Upper lobe of left lung (tissue), 6 donors: ENCODE measurements around the gene DNTTIP2. TPM values are rescaled to one million over a fixed set of nuclear protein-coding genes. Genes with fewer than 3 reads are reported as not detected.
"Not testable (repeated sequence)": the region's sequence is repeated elsewhere in the genome, so short reads cannot be mapped to it uniquely, and the experiment has no call there.

Experiments used
- ATAC-seq, 2 donors: fragments of 200-7000 bp; cut with Tn5 transposase; one replicate each; pipeline ENCODE4 v1.9.1; 2022; ENCODE audit warnings: mild to moderate bottlenecking in 2 of 2, moderate library complexity in 2 of 2; ENCODE audit not compliant: low FRiP score in 2 of 2
- DNase-seq, 2 donors: peaks; one replicate each; pipeline ENCODE4 v3.0.0-alpha.2; 2019 to 2020
- H3K27ac ChIP-seq, 4 donors: fragments of 200-600 bp; sonication (generic); one replicate each; pipeline ENCODE4 v1.5.1; 2016 to 2019
- H3K27me3 ChIP-seq, 4 donors: fragments of 200-600 bp; sonication (generic); one replicate each; pipeline ENCODE4 v1.5.1; 2017 to 2019
- H3K36me3 ChIP-seq, 4 donors: fragments of 200-600 bp; sonication (generic); one replicate each; pipeline ENCODE4 v1.5.1; 2016 to 2019
- H3K4me1 ChIP-seq, 4 donors: fragments of 200-600 bp; sonication (generic); one replicate each; pipeline ENCODE4 v1.5.1; 2018 to 2019
- H3K4me3 ChIP-seq, 4 donors: fragments of 200-600 bp; sonication (generic); one replicate each; pipeline ENCODE4 v1.5.1; 2017 to 2019; ENCODE audit warnings: mild to moderate bottlenecking in 2 of 4, moderate library complexity in 1 of 4
- H3K9me3 ChIP-seq, 4 donors: fragments of 200-600 bp; sonication (generic); one replicate each; pipeline ENCODE4 v1.5.1; 2018 to 2019
- EP300 ChIP-seq, 4 donors: sonication (generic); formaldehyde crosslinking; IDR thresholded peaks; one replicate each; pipeline ENCODE4 v1.5.1; 2017; ENCODE audit warnings: antibody characterized with exemption in 4 of 4, control low read depth in 2 of 4
- POLR2A ChIP-seq, 4 donors: fragments of 450-650 bp; IDR thresholded peaks; one replicate each; pipeline ENCODE4 v1.5.1; 2016 to 2017; ENCODE audit warnings: antibody characterized with exemption in 4 of 4, mild to moderate bottlenecking in 2 of 4
- POLR2AphosphoS5 ChIP-seq, 2 donors: sonication (generic); formaldehyde crosslinking; IDR thresholded peaks; one replicate each; pipeline ENCODE4 v1.5.1; 2017; ENCODE audit warnings: antibody characterized with exemption in 2 of 2
- WGBS, 2 donors: methylation state at CpG; one replicate each; pipeline ENCODE4 v1.1.5; 2017 to 2018; 5-methylcytosine and 5-hydroxymethylcytosine counted together
- total RNA-seq, 6 donors: library from RNA; depleted of rRNA in 4 of 6; stranded (reverse); fragments of >200 nt in 4 of 6; gene quantifications; one replicate each; pipeline versions ENCODE4 v1.1.0 to v1.2.1, GENCODE V29; 2016 to 2021
- TF ChIP-seq, protein P1 (sequence below), 6 experiments: fragments of 450-650 bp in 4 of 6; fragments of 200-600 bp in 2 of 6; sonication (generic) in 2 of 6; IDR thresholded peaks; one replicate each; pipeline ENCODE4 v1.5.1; 2016 to 2019; ENCODE audit warnings: antibody characterized with exemption in 6 of 6
- donor health status: DM: no; HTN: no; CAD: no; lungs with moderate emphysema.
- donor health status: DM: no; HTN: yes; CAD: no; lungs with severe emphysema.

DNTTIP2 gene
- total RNA-seq, 6 donors from 2014 or later = 14.4 to 43.7 (median 33.2) TPM

DNA sequence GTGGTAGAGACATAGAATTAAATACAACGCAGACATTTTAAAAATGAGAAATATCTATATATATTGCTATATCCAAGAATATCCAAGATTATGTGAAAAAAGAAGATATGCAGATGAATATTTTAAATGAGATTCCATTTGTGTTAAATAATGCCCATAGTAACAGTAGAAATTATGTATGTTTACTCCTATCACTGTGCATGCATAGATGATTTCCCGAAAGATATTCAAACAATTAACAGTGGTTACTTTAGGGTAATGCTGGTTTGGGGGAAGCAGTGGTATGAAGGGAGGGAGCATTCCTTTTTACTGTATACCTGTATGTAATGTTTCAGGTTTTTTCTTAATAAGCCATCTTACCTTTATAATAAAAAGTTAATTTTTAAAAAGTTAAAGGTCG, 25.1 kb downstream of the DNTTIP2 start:
- H3K36me3 ChIP-seq = no peaks in the 10 kb centered on the region
- TF ChIP-seq POLR2A (IDR thresholded peaks at IDR 0.05) (no peak), POLR2AphosphoS5 (IDR thresholded peaks at IDR 0.05) (no peak), EP300 (IDR thresholded peaks at IDR 0.05) (no peak)
- TF ChIP-seq, protein P1, sequence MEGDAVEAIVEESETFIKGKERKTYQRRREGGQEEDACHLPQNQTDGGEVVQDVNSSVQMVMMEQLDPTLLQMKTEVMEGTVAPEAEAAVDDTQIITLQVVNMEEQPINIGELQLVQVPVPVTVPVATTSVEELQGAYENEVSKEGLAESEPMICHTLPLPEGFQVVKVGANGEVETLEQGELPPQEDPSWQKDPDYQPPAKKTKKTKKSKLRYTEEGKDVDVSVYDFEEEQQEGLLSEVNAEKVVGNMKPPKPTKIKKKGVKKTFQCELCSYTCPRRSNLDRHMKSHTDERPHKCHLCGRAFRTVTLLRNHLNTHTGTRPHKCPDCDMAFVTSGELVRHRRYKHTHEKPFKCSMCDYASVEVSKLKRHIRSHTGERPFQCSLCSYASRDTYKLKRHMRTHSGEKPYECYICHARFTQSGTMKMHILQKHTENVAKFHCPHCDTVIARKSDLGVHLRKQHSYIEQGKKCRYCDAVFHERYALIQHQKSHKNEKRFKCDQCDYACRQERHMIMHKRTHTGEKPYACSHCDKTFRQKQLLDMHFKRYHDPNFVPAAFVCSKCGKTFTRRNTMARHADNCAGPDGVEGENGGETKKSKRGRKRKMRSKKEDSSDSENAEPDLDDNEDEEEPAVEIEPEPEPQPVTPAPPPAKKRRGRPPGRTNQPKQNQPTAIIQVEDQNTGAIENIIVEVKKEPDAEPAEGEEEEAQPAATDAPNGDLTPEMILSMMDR (IDR thresholded peaks at IDR 0.05) = no peak
- DNase-seq = no peak
- H3K27ac ChIP-seq = no peak overlapping the region
- H3K4me3 ChIP-seq = no peak overlapping the region
- no peaks in the 10 kb centered on the region for H3K27me3 ChIP-seq
- no peaks in the 10 kb centered on the region for H3K4me1 ChIP-seq
- ATAC-seq = no peak
- 93 to 96% methylated on average over 3 of the region's 3 CpGs for WGBS, 2 donors
- no peaks in the 10 kb centered on the region for H3K9me3 ChIP-seq

DNA sequence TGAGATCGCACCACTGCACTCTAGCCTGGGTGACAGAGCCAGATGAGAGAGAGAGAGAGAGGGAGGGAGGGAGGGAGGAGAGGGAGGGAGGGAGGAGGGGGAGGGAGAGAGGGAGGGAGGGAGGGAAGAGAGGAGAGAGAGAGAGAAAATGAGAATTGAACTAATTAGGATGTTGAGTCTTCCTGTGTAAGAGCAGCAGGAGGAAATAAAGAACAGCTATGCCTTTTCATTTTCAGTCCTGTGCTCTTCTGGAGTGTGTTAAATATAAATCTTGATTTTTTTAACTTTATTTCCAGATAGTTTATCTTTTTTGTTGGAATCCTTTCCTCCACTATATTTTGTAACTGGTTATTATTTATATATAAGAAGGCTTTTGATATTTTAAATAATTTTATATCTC, 27.1 kb downstream of the DNTTIP2 start:
- DNase-seq (no peak), ATAC-seq (no peak)
- no peak for TF ChIP-seq POLR2AphosphoS5 (IDR thresholded peaks at IDR 0.05)
- TF ChIP-seq EP300 (IDR thresholded peaks at IDR 0.05) = no peak
- TF ChIP-seq, protein P1 (IDR thresholded peaks at IDR 0.05) = no peak
- no peak for TF ChIP-seq POLR2A (IDR thresholded peaks at IDR 0.05)
- Histone ChIP-seq H3K36me3 (no peaks in the 10 kb centered on the region), H3K27ac (no peak overlapping the region), H3K27me3 (no peaks in the 10 kb centered on the region), H3K4me3 (no peak overlapping the region), H3K4me1 (peaks cover 0 to 7% (median 1%) of the 10 kb centered on the region in 4 donors), H3K9me3 (no peaks in the 10 kb centered on the region)
- WGBS, 2 donors = 83 to 85% methylated on average over 1 of the region's 1 CpG

DNA sequence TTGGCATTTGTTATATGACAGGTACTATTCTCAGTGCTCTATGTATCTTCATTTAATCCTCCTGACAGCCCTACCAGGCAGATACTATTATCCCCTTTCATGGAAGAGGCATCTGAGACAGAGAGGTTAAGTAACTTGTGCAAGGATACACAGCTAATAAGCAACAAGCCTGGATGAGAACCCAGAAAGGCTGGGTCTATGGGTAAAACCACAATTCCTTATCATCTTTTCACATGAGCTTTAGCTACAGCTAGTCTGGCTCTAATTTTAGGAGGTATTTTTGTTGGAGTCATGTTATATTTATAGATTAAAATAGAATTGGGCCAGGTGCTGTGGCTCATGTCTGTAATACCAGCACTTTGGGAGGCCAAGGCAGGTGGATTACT, 27.7 kb downstream of the DNTTIP2 start:
- ATAC-seq (no peak), DNase-seq (no peak)
- peaks cover 0 to 7% (median 1%) of the 10 kb centered on the region in 4 donors for H3K4me1 ChIP-seq
- H3K27me3 ChIP-seq = no peaks in the 10 kb centered on the region
- TF ChIP-seq POLR2A (IDR thresholded peaks at IDR 0.05) (no peak), EP300 (IDR thresholded peaks at IDR 0.05) (no peak)
- no peak overlapping the region for H3K4me3 ChIP-seq
- no peaks in the 10 kb centered on the region for H3K36me3 ChIP-seq
- no peak overlapping the region for H3K27ac ChIP-seq
- H3K9me3 ChIP-seq = no peaks in the 10 kb centered on the region

DNA sequence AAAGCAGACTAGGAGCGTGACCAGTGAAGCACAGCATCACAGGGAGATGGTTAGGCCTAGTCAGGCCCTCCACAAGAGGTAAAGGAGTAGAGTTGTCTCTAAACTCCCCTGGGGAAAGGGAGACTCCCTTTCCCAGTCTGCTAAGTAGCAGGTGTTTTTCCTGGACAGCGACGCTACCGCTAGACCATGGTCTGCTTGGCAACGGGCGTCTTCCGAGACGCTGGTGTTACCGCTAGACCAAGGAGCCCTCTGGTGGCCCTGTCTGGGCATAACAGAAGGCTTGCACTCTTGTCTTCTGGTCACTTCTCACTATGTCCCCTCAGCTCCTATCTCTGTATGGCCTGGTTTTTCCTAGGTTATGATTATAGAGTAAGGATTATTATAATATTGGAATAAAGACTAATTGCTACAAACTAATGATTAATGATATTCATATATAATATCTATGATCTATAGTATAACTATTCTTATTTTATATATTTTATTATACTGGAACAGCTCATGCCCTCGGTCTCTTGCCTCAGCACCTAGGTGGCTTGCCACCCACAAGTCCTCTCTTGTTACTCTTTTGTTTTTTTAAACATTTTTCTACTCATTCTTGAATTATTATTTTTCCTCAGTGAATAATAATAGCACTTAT, 28.2 kb downstream of the DNTTIP2 start:
- TF ChIP-seq, protein P1 (IDR thresholded peaks at IDR 0.05) = peak; percentile 20 to 79 (median 60)
- not testable (repeated sequence) for ATAC-seq, H3K4me3 ChIP-seq, H3K27me3 ChIP-seq, H3K9me3 ChIP-seq, H3K36me3 ChIP-seq, H3K27ac ChIP-seq
- H3K4me1 ChIP-seq = peaks cover 1 to 12% (median 4%) of the 10 kb centered on the region in 4 donors
- 43 to 46% methylated on average over 10 of the region's 10 CpGs for WGBS, 2 donors
- peak in 1 of 2 donors; percentile 82 for DNase-seq

DNA sequence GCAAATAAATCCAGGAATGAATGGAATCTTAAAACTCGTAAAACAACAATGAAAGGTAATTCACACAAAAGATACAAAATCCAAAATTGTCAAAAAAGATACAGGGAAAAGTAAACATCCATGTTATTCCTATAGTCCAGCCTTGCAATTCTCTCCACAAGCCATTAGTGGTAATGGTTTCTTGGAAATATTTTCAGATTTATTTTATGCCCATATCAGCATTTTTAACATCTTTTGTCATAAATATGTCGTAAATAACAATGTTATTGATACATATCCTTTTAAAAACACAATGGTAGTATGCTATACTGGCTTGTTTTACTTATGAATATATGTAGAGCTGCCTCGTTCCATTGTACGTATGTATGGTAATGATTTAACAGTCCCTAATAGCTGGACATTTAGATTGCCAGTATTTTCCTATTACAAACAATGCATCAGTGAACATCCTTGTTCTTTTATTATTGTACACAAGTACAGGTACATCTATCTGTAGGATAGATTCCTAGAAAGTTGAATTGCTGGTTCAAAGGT, 30.6 kb downstream of the DNTTIP2 start:
- Histone ChIP-seq H3K4me3 (peak overlapping the region; percentile 51 to 83 (median 68)), H3K27ac (peak overlapping the region; percentile 94 to 99 (median 96)), H3K4me1 (peaks cover 21 to 27% (median 26%) of the 10 kb centered on the region in 4 donors), H3K36me3 (no peaks in the 10 kb centered on the region), H3K9me3 (no peaks in the 10 kb centered on the region), H3K27me3 (no peaks in the 10 kb centered on the region)
- ATAC-seq (no peak), DNase-seq (no peak)
- 63% methylated on average over 4 of the region's 4 CpGs for WGBS, 2 donors
- TF ChIP-seq EP300 (IDR thresholded peaks at IDR 0.05) (no peak), POLR2A (IDR thresholded peaks at IDR 0.05) (no peak)
- TF ChIP-seq, protein P1 (IDR thresholded peaks at IDR 0.05) = no peak
